Spleen (tissue), 11 donors: Measurements from ENCODE around the gene C1orf146. TPM values are rescaled to one million over a fixed set of nuclear protein-coding genes. Genes with fewer than 3 reads are reported as not detected.
"Not testable (repeated sequence)": the region's sequence is repeated elsewhere in the genome, so short reads cannot be mapped to it uniquely, and the experiment has no call there.

Experiments
- DNase-seq: peaks from one replicate; pipeline ENCODE4 v3.0.0-alpha.2; 2020
- H3K27ac ChIP-seq, 8 donors: fragments of 200-600 bp; sonication (generic) in 7 of 8; 1 replicate in 4 of 8; 2 replicates in 4 of 8; pipeline versions ENCODE4 v1.5.0 to v1.8.0; 2016 to 2021; ENCODE audit warnings: inconsistent platforms in 4 of 8, mild to moderate bottlenecking in 4 of 8, moderate library complexity in 1 of 8
- H3K27me3 ChIP-seq, 7 donors: fragments of 200-600 bp; sonication (generic) in 6 of 7; replicated peaks in 1 of 7; 1 replicate in 4 of 7; 2 replicates in 3 of 7; pipeline versions ENCODE4 v1.5.0 to v1.8.0; 2016 to 2021; ENCODE audit warnings: inconsistent platforms in 3 of 7, mild to moderate bottlenecking in 1 of 7
- H3K36me3 ChIP-seq, 6 donors: fragments of 200-600 bp; sonication (generic) in 5 of 6; 1 replicate in 4 of 6; 2 replicates in 2 of 6; pipeline versions ENCODE4 v1.5.0 to v1.8.0; 2016 to 2021; ENCODE audit warnings: inconsistent platforms in 2 of 6
- H3K4me1 ChIP-seq, 6 donors: fragments of 200-600 bp; sonication (generic) in 5 of 6; 1 replicate in 3 of 6; 2 replicates in 3 of 6; pipeline versions ENCODE4 v1.5.0 to v1.8.0; 2016 to 2021; ENCODE audit warnings: inconsistent platforms in 3 of 6
- H3K4me3 ChIP-seq, 8 donors: fragments of 200-600 bp; sonication (generic) in 7 of 8; 1 replicate in 4 of 8; 2 replicates in 4 of 8; pipeline versions ENCODE4 v1.5.0 to v1.8.0; 2016 to 2021; ENCODE audit warnings: inconsistent platforms in 4 of 8, mild to moderate bottlenecking in 4 of 8, moderate library complexity in 2 of 8
- H3K9me3 ChIP-seq, 8 donors: fragments of 200-600 bp; sonication (generic) in 7 of 8; 1 replicate in 4 of 8; 2 replicates in 4 of 8; pipeline versions ENCODE4 v1.5.0 to v1.8.0; 2016 to 2021; ENCODE audit warnings: inconsistent platforms in 4 of 8
- POLR2A ChIP-seq, 3 donors: fragments of 450-650 bp; IDR thresholded peaks; one replicate each; pipeline ENCODE4 v1.5.1; 2017; ENCODE audit warnings: antibody characterized with exemption in 3 of 3, mild to moderate bottlenecking in 1 of 3
- POLR2AphosphoS5 ChIP-seq, 3 donors: sonication (generic); formaldehyde crosslinking; IDR thresholded peaks; one replicate each; pipeline ENCODE4 v1.5.1; 2017; ENCODE audit warnings: antibody characterized with exemption in 3 of 3
- WGBS, 5 donors: extraction: QIAGEN DNeasy Blood & Tissue Kit in 3 of 5; methylation state at CpG; one replicate each; pipeline versions ENCODE4 v1.1.5 to v1.1.7; 2013 to 2018; 5-methylcytosine and 5-hydroxymethylcytosine counted together
- intact Hi-C: fragments of 100-400 bp; cut with DNase I; formaldehyde crosslinking; loops from one replicate; pipeline ENCODE4 v1.15.0; 2023; ENCODE audit warnings: low total_unique reads
- polyA plus RNA-seq, 3 donors: library from polyadenylated mRNA; stranded (reverse); fragments of 200-250 nt; gene quantifications; one replicate each; pipeline ENCODE4 v1.2.1, GENCODE V29; 2013
- total RNA-seq, 7 donors: library from RNA; depleted of rRNA in 3 of 7; stranded (reverse); fragments of >200 nt in 3 of 7; fragmentation: NEBNext Ultra II Directional in 4 of 7; extraction: Animal tissue kit (Norgen Biotek cat#: 25700) in 4 of 7; gene quantifications; one replicate each; pipeline versions ENCODE4 v1.1.0 to v1.2.1, GENCODE V29; 2016 to 2021
- TF ChIP-seq, protein P1 (sequence below), 11 experiments: fragments of 200-600 bp in 7 of 11; fragments of 450-650 bp in 4 of 11; sonication (generic) in 4 of 11; IDR thresholded peaks in 8 of 11; conservative IDR thresholded peaks in 3 of 11; 1 replicate in 7 of 11; 2 replicates in 4 of 11; pipeline versions ENCODE4 v1.4.0 to v1.8.0; 2016 to 2021; ENCODE audit warnings: antibody characterized with exemption in 11 of 11, inconsistent platforms in 4 of 11, mild to moderate bottlenecking in 1 of 11
- donor health status: healthy with polysubstance abuse.
- donor health status: DM: no; HTN: no; CAD: no; lungs with moderate emphysema.
- donor health status: DM: no; HTN: no; CAD: no.
- donor health status: Bipolar disorder and iron deficiency.
- donor health status: healthy.
- donor health status: DM: no; HTN: no; CAD: no.
- donor health status: DM: yes; HTN: yes; CAD: no.

C1orf146 gene
- total and polyA plus RNA-seq, 10 donors = not detected

DNA sequence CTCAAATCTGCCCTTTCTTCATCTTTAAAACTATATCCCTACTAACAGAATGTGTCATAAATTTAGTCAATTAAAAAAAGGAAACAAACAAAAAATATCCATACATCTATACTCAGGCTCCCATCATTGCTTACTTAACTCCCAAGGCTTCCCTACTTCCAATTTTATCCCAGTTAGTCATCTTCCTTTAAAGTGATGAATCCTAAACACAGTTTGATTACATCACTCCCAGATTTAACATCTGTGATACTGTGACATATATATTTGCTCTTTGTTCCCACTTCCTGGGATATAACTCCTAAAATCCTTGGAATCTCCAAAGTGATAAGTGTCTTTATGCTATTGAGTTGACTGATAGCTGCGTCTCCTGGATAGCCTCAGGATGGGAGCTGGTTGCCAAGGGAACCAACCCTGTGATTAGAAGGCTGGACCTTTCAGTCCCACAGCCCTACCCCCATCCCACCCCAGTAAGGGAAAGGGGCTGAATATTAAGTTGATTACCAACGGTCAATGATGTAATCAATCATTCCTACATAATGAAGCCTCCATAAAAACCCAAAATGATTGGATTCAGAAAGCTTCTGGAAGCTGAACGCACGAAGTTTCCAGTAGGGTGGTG lies 59.5 kb downstream of the C1orf146 start:
- Histone ChIP-seq H3K4me1 (no peaks in the 10 kb centered on the region), H3K27me3 (no peaks in the 10 kb centered on the region), H3K9me3 (no peaks in the 10 kb centered on the region), H3K36me3 (peaks cover 0 to 100% (median 24%) of the 10 kb centered on the region in 6 donors), H3K27ac (no peak overlapping the region), H3K4me3 (no peak overlapping the region)
- intact Hi-C loops = no loop called here
- WGBS, 5 donors = 95 to 100% (median 96%) methylated on average over 3 to 4 of the region's 4 CpGs
- no peak for DNase-seq
- TF ChIP-seq POLR2AphosphoS5 (IDR thresholded peaks at IDR 0.05) (no peak), POLR2A (IDR thresholded peaks at IDR 0.05) (no peak)
- TF ChIP-seq, protein P1, sequence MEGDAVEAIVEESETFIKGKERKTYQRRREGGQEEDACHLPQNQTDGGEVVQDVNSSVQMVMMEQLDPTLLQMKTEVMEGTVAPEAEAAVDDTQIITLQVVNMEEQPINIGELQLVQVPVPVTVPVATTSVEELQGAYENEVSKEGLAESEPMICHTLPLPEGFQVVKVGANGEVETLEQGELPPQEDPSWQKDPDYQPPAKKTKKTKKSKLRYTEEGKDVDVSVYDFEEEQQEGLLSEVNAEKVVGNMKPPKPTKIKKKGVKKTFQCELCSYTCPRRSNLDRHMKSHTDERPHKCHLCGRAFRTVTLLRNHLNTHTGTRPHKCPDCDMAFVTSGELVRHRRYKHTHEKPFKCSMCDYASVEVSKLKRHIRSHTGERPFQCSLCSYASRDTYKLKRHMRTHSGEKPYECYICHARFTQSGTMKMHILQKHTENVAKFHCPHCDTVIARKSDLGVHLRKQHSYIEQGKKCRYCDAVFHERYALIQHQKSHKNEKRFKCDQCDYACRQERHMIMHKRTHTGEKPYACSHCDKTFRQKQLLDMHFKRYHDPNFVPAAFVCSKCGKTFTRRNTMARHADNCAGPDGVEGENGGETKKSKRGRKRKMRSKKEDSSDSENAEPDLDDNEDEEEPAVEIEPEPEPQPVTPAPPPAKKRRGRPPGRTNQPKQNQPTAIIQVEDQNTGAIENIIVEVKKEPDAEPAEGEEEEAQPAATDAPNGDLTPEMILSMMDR (IDR thresholded peaks at IDR 0.05 in 8 of 11, conservative IDR thresholded peaks at IDR 0.05 in 3 of 11) = no peak

DNA sequence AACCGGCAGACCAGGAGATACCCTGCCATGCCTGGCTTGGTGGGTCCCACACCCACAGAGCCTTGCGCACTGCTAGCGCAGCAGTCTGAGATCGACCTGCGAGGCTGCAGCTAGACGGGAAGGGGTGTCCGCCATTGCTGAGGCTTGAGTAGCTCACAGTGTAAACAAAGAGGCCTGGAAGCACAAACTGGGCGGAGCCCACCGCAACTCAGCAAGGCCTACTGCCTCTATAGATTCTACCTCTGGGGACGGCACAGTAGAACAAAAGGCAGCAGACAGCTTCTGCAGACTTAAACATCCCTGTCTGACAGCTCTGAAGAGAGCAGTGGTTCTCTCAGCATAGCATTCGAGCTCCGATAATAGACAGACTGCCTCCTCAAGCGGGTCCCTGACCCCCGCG lies 62.1 kb downstream of the C1orf146 start:
- H3K27me3 ChIP-seq, H3K9me3 ChIP-seq, intact Hi-C loops, H3K4me1 ChIP-seq, H3K27ac ChIP-seq, DNase-seq, H3K4me3 ChIP-seq: not testable (repeated sequence)
- peaks cover 0 to 87% (median 16%) of the 10 kb centered on the region in 6 donors for H3K36me3 ChIP-seq
- WGBS, 5 donors = 96 to 98% (median 98%) methylated on average over 10 to 15 of the region's 15 CpGs

DNA sequence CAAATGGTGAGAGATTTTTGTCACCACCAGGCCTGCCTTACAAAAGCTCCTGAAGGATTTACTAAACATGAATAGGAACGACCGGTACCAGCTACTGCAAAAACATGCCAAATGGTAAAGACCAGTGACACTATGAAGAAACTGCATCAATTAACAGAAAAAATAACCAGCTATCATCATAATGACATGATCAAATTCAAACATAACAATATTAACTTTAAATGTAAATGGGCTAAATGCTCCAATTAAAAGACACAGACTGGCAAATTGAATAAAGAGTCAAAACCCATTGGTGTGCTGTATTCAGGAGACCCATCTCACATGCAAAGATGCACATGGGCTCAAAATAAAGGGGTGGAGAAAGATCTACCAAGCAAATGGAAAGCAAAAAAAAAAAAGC lies 63.7 kb downstream of the C1orf146 start:
- 89 to 98% (median 94%) methylated on average over 2 of the region's 2 CpGs for WGBS, 5 donors
- DNase-seq, intact Hi-C loops: not testable (repeated sequence)

DNA sequence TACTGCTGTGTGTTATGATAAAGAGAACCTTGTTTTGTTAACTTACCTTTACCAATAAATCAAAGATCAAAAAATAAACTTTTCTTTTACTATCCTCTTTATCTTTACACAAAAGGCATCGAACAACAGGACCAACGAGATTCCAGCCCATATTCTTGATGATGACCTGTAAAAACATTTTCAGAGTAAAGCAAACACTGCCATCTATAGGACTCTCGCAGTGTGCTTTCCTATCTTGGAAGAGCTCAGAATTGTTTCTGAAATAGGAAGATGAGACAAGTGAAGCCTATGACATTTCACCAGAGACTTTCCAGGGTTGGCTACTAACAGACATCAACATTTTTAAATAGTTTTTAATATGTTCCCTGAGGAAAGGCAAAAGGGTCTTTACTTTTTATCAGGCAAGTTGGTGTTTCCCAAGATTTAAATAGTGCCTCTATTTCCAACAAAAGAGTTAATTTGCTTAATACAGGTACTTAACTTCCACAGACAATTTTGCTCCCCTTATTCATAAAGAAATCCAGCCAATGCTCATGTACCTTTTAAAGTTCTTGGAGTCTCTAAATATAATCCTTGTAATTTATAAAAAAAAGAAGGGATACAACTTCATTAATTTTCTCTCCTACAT lies 73.8 kb downstream of the C1orf146 start:
- no peaks in the 10 kb centered on the region for H3K9me3 ChIP-seq
- WGBS, 5 donors = 30 to 50% (median 40%) methylated on average over 3 of the region's 3 CpGs
- intact Hi-C loops = no loop called here
- no peak for TF ChIP-seq POLR2AphosphoS5 (IDR thresholded peaks at IDR 0.05)
- TF ChIP-seq, protein P1 (IDR thresholded peaks at IDR 0.05 in 8 of 11, conservative IDR thresholded peaks at IDR 0.05 in 3 of 11) = peak in 10 of 11 experiments; percentile 24 to 62 (median 44)
- no peak overlapping the region for H3K4me3 ChIP-seq
- no peaks in the 10 kb centered on the region for H3K4me1 ChIP-seq
- H3K36me3 ChIP-seq = peaks cover 0 to 86% (median 6%) of the 10 kb centered on the region in 6 donors
- no peak for DNase-seq
- no peak overlapping the region for H3K27ac ChIP-seq
- H3K27me3 ChIP-seq = no peaks in the 10 kb centered on the region

More for the DNA sequence above, 63.7 kb downstream of the C1orf146 start:
- not testable (repeated sequence) for H3K4me3 ChIP-seq, H3K27ac ChIP-seq, H3K27me3 ChIP-seq, H3K9me3 ChIP-seq, H3K4me1 ChIP-seq
- peaks cover 0 to 88% (median 22%) of the 10 kb centered on the region in 6 donors for H3K36me3 ChIP-seq

Other genes starting within 250 kb of the C1orf146 start
- under 1 TPM in 1 of 7 donors, not detected in 6; 0.51 TPM for gene EPHX4, start 187.9 kb upstream of the C1orf146 start, total RNA-seq
- gene EPHX4, start 187.9 kb upstream of the C1orf146 start, polyA plus RNA-seq = under 1 TPM in 1 of 3 donors, not detected in 2; 0.07 TPM
- gene SETSIP, start 142.5 kb upstream of the C1orf146 start, total RNA-seq = not detected
- gene SETSIP, start 142.5 kb upstream of the C1orf146 start, polyA plus RNA-seq = under 1 TPM in 1 of 3 donors, not detected in 2; 0.15 TPM
- gene BTBD8, start 137.6 kb upstream of the C1orf146 start, total RNA-seq = 1 to 10 TPM; 3.0 to 6.9 (median 4.1) TPM
- under 1 TPM; 0.52 to 0.90 (median 0.55) TPM for gene BTBD8, start 137.6 kb upstream of the C1orf146 start, polyA plus RNA-seq
- gene GLMN, start 81.1 kb downstream of the C1orf146 start, total RNA-seq = 10 to 100 TPM in 4 of 7 donors, 1 to 10 TPM in 3; 7.8 to 22.6 (median 11.3) TPM
- 10 to 100 TPM; 10.2 to 20.2 (median 11.3) TPM for gene GLMN, start 81.1 kb downstream of the C1orf146 start, polyA plus RNA-seq
- 10 to 100 TPM in 6 of 7 donors, 1 to 10 TPM in 1; 6.2 to 31.5 (median 26.4) TPM for gene RPAP2, start 81.1 kb downstream of the C1orf146 start, total RNA-seq
- 1 to 10 TPM; 4.4 to 6.4 (median 4.8) TPM for gene RPAP2, start 81.1 kb downstream of the C1orf146 start, polyA plus RNA-seq